ENCODE measurements around the gene EFNA4. TPM values are rescaled to one million over a fixed set of nuclear protein-coding genes. Genes with fewer than 3 reads are reported as not detected.
A peak's percentile ranks its signal among the peaks of the same experiment; 100 is the strongest.

EFNA4 gene
- total and polyA plus RNA-seq, 2 of the 4 experiments (the other 2 are of a cell fraction), result 3.8 to 11.8 TPM

- in situ Hi-C loops (cut with MboI; ENCODE audit: low sequenced_read_pairs), result no loop called here
- DNase-seq (no peak), ATAC-seq (ENCODE audit: low read depth) (no peak)
- Histone ChIP-seq H4K8ac (ENCODE audit: low read depth in 2 of 2, low read length in 2 of 2) (no peak overlapping the region), H2BK120ac (ENCODE audit: low read depth, low read length) (no peak overlapping the region), H2AK5ac (ENCODE audit: low read depth, low read length) (no peak overlapping the region), H2AK9ac (replicated peaks; ENCODE audit: low read depth, low read length, poor library complexity) (no peak overlapping the region), H3K4me3 (ENCODE audit: insufficient read depth, low read depth, low read length) (no peak overlapping the region), H4K5ac (ENCODE audit: low read depth, low read length) (no peak overlapping the region), H2BK5ac (ENCODE audit: low read depth, low read length, poor library complexity, severe bottlenecking) (no peak overlapping the region), H3K4me1 (ENCODE audit: control insufficient read depth, insufficient read depth, low read length) (peaks cover 3% of the 10 kb centered on the region; the same call in 1 of the 2 replicates), H3K27ac (ENCODE audit: insufficient read depth, low read length) (no peak overlapping the region), H3K9me1 (ENCODE audit: insufficient read depth, low read length) (peaks cover 4% of the 10 kb centered on the region), H3K4ac (ENCODE audit: low read depth, low read length) (no peak overlapping the region), H3K14ac (replicated peaks; ENCODE audit: low read depth, low read length) (no peak overlapping the region), H3K9me3 (ENCODE audit: control insufficient read depth, insufficient read depth, low read length) (no peaks in the 10 kb centered on the region), H3K36me3 (ENCODE audit: control insufficient read depth, insufficient read depth, low read length) (no peaks in the 10 kb centered on the region), H4K20me1 (ENCODE audit: insufficient read depth, low read length) (no peaks in the 10 kb centered on the region; the same call in 1 of the 2 replicates), H4K91ac (ENCODE audit: insufficient read depth, low read depth, low read length) (no peak overlapping the region), H2BK20ac (ENCODE audit: low read depth, low read length) (no peak overlapping the region), H3K9ac (ENCODE audit: low read depth, low read length) (no peak overlapping the region), H3K23ac (ENCODE audit: low read depth, low read length) (no peak overlapping the region), H3K79me1 (ENCODE audit: low read depth in 1 of 2, low read length in 2 of 2) (no peaks in the 10 kb centered on the region), H3K56ac (ENCODE audit: extremely low read depth, insufficient read depth, low read length) (no peak overlapping the region), H2BK15ac (ENCODE audit: low read depth, low read length) (no peak overlapping the region), H3K4me2 (ENCODE audit: low read depth, low read length) (no peak overlapping the region), H3K27me3 (ENCODE audit: control insufficient read depth, insufficient read depth, low read length) (peaks cover 18% of the 10 kb centered on the region), H3K18ac (ENCODE audit: low read depth, low read length) (no peak overlapping the region), H2AFZ (replicated peaks; ENCODE audit: low read length, poor library complexity) (peak overlapping the region; percentile 65)
- POLR2A ChIA-PET (ENCODE audit: unreplicated experiment), result no interaction called here
- dilution Hi-C loops (cut with HindIII; ENCODE audit: low sequenced_read_pairs, unreplicated experiment), result no loop called here
- WGBS, 2 experiments (ENCODE audit: extremely low coverage in 2 of 2, insufficient read length in 1 of 2), result 60% methylated on average over 1 of the region's 9 CpGs; no CpG with 5 or more reads in 1 of the 2 experiments
- CTCF ChIA-PET, result interaction anchor here (1.0 kb wide), 1 partner anchor 27 kb away, joined by 3 read pairs; no protein-coding TSS in a partner anchor
- intact Hi-C loops (cut with micrococcal nuclease), result no loop called here
- TF ChIP-seq RCOR1 (IDR thresholded peaks at IDR 0.05; ENCODE audit: insufficient replicate concordance, low read length) (no peak), RAD21 (IDR thresholded peaks at IDR 0.05; ENCODE audit: low read length) (no peak), MAFK (IDR thresholded peaks at IDR 0.05; ENCODE audit: low read depth, low read length) (no peak), USF2 (IDR thresholded peaks at IDR 0.05; ENCODE audit: low read depth, low read length) (no peak), NFE2L2 (IDR thresholded peaks at IDR 0.05; ENCODE audit: low read depth, low read length) (no peak), POLR2A (IDR thresholded peaks at IDR 0.05; ENCODE audit: low read depth, low read length) (no peak)
- BruUV-seq (replicated peaks), result no TSS peak
Observed at GRCh38 chr1:155026154-155026553, 37.4 kb upstream of the EFNA4 start.
